ENCODE data around the gene UGT8. TPM values are rescaled to one million over a fixed set of nuclear protein-coding genes. Genes with fewer than 3 reads are reported as not detected.

The UGT8 gene
- total RNA-seq, 2 donors from 2014 or later, result 4.8 to 10.4 TPM

- Mint-ChIP-seq H3K4me1 (peaks cover 25% of the 10 kb centered on the region), H3K27ac (peak overlapping the region; percentile 27), H3K27me3 (ENCODE audit: insufficient read depth) (no peaks in the 10 kb centered on the region), H3K9me3 (peaks cover 25% of the 10 kb centered on the region), H3K36me3 (ENCODE audit: low read depth) (peaks cover 6% of the 10 kb centered on the region), H3K4me3 (no peak overlapping the region)
- Histone ChIP-seq H3K27me3 (ENCODE audit: control insufficient read depth, insufficient read depth, low read length, poor library complexity, severe bottlenecking) (no peaks in the 10 kb centered on the region), H3K36me3 (ENCODE audit: control insufficient read depth, insufficient read depth, low read length) (no peaks in the 10 kb centered on the region), H3K9me3 (ENCODE audit: control insufficient read depth, low read length) (peaks cover 30% of the 10 kb centered on the region), H3K4me1 (ENCODE audit: control insufficient read depth, insufficient read depth, low read length) (peaks cover 3% of the 10 kb centered on the region), H3K4me3 (ENCODE audit: low read length) (no peak overlapping the region), H3K9ac (ENCODE audit: extremely low read depth, low read length, poor library complexity, severe bottlenecking) (no peak overlapping the region), H3K27ac (ENCODE audit: low read depth, low read length) (no peak overlapping the region)
- TF ChIP-seq CTCF (conservative IDR thresholded peaks at IDR 0.05), result no peak
- 76% methylated on average over 5 of the region's 5 CpGs; no CpG with 5 or more reads in 1 of the 2 experiments for WGBS, 2 experiments (ENCODE audit: insufficient coverage in 1 of 2, insufficient read length in 1 of 2)
- DNase-seq, result peak; percentile 40
These were observed 34.9 kb upstream of the UGT8 start for GRCh38 chr4:114563536-114564315.

- H3K4me3 ChIP-seq (ENCODE audit: low read length), result no peak overlapping the region
- Mint-ChIP-seq H3K4me1 (no peaks in the 10 kb centered on the region), H3K27ac (no peak overlapping the region), H3K27me3 (ENCODE audit: insufficient read depth) (no peaks in the 10 kb centered on the region), H3K4me3 (no peak overlapping the region), H3K9me3 (peaks cover 44% of the 10 kb centered on the region), H3K36me3 (ENCODE audit: low read depth) (peaks cover 2% of the 10 kb centered on the region)
- no peaks in the 10 kb centered on the region for H3K4me1 ChIP-seq (ENCODE audit: control insufficient read depth, insufficient read depth, low read length)
- no peaks in the 10 kb centered on the region for H3K27me3 ChIP-seq (ENCODE audit: control insufficient read depth, insufficient read depth, low read length, poor library complexity, severe bottlenecking)
- 79 to 96% methylated on average over 2 of the region's 2 CpGs for WGBS, 2 experiments (ENCODE audit: insufficient coverage in 1 of 2, insufficient read length in 1 of 2)
- DNase-seq, result no peak
- TF ChIP-seq CTCF (conservative IDR thresholded peaks at IDR 0.05), result no peak
- H3K9me3 ChIP-seq (ENCODE audit: control insufficient read depth, low read length), result peaks cover 16% of the 10 kb centered on the region
- H3K9ac ChIP-seq (ENCODE audit: extremely low read depth, low read length, poor library complexity, severe bottlenecking), result no peak overlapping the region
- no peak overlapping the region for H3K27ac ChIP-seq (ENCODE audit: low read depth, low read length)
- H3K36me3 ChIP-seq (ENCODE audit: control insufficient read depth, insufficient read depth, low read length), result no peaks in the 10 kb centered on the region
These were observed 21.2 kb upstream of the UGT8 start for GRCh38 chr4:114577386-114577785.

- no peaks in the 10 kb centered on the region for H3K36me3 ChIP-seq (ENCODE audit: control insufficient read depth, insufficient read depth, low read length)
- peaks cover 2% of the 10 kb centered on the region for H3K36me3 Mint-ChIP-seq (ENCODE audit: low read depth)
- no peak for DNase-seq
- H3K27me3 Mint-ChIP-seq (ENCODE audit: insufficient read depth), result no peaks in the 10 kb centered on the region
- H3K27ac ChIP-seq (ENCODE audit: low read depth, low read length), result no peak overlapping the region
- WGBS, 2 experiments (ENCODE audit: insufficient coverage in 1 of 2, insufficient read length in 1 of 2), result 89 to 100% methylated on average over 1 of the region's 1 CpG
- TF ChIP-seq CTCF (conservative IDR thresholded peaks at IDR 0.05), result no peak
- no peaks in the 10 kb centered on the region for H3K27me3 ChIP-seq (ENCODE audit: control insufficient read depth, insufficient read depth, low read length, poor library complexity, severe bottlenecking)
- peaks cover 43% of the 10 kb centered on the region for H3K9me3 Mint-ChIP-seq
- H3K27ac Mint-ChIP-seq, result no peak overlapping the region
- no peak overlapping the region for H3K4me3 ChIP-seq (ENCODE audit: low read length)
- H3K4me3 Mint-ChIP-seq, result no peak overlapping the region
- H3K4me1 Mint-ChIP-seq, result no peaks in the 10 kb centered on the region
- no peak overlapping the region for H3K9ac ChIP-seq (ENCODE audit: extremely low read depth, low read length, poor library complexity, severe bottlenecking)
- H3K9me3 ChIP-seq (ENCODE audit: control insufficient read depth, low read length), result peaks cover 16% of the 10 kb centered on the region
- no peaks in the 10 kb centered on the region for H3K4me1 ChIP-seq (ENCODE audit: control insufficient read depth, insufficient read depth, low read length)
These were observed 16.0 kb upstream of the UGT8 start for GRCh38 chr4:114582621-114583020.

All from endodermal cell (in vitro differentiated cells).